MM.1S (cell line): Measurements from ENCODE around the gene SPATA6L.
A peak's percentile ranks its signal among the peaks of the same experiment; 100 is the strongest.

Experiments used
- EZH2 ChIP-seq: fragments of 300-600 bp; sonication (generic); optimal IDR thresholded peaks from 2 replicates; pipeline ENCODE3; 2017; ENCODE audit warnings: low read depth, mild to moderate bottlenecking, antibody characterized with exemption, low read length, mixed read lengths
- EZH2phosphoT487 ChIP-seq: fragments of 300-600 bp; sonication (generic); IDR thresholded peaks from 2 replicates; pipeline ENCODE4 v1.6.1; 2018; ENCODE audit warnings: antibody characterized with exemption, low read length
- TF ChIP-seq, protein P1 (sequence below): fragments of 300-600 bp; sonication (generic); IDR thresholded peaks from 2 replicates; pipeline ENCODE4 v1.5.1; 2016; ENCODE audit warnings: antibody characterized with exemption, low read length, mixed read lengths

GRCh38 chr9:4604678-4605095, 61.6 kb downstream of the SPATA6L start:
- TF ChIP-seq, protein P1, sequence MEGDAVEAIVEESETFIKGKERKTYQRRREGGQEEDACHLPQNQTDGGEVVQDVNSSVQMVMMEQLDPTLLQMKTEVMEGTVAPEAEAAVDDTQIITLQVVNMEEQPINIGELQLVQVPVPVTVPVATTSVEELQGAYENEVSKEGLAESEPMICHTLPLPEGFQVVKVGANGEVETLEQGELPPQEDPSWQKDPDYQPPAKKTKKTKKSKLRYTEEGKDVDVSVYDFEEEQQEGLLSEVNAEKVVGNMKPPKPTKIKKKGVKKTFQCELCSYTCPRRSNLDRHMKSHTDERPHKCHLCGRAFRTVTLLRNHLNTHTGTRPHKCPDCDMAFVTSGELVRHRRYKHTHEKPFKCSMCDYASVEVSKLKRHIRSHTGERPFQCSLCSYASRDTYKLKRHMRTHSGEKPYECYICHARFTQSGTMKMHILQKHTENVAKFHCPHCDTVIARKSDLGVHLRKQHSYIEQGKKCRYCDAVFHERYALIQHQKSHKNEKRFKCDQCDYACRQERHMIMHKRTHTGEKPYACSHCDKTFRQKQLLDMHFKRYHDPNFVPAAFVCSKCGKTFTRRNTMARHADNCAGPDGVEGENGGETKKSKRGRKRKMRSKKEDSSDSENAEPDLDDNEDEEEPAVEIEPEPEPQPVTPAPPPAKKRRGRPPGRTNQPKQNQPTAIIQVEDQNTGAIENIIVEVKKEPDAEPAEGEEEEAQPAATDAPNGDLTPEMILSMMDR: peak; percentile 70
- TF ChIP-seq EZH2phosphoT487 (no peak), EZH2 (no peak)
